Endothelial cell of umbilical vein (primary cell): ENCODE results near the gene GAK. TPM values are rescaled to one million over a fixed set of nuclear protein-coding genes. Genes with fewer than 3 reads are reported as not detected.
A peak's percentile ranks its signal among the peaks of the same experiment; 100 is the strongest.

Experiments used
- BruUV-seq: library from RNA; stranded (reverse); fragments of 400-500 nt; replicated peaks from 2 replicates; lab custom pipeline; 2021; lab: Mats Ljungman, UMichigan
- CTCF ChIA-PET: fragments of 300-600, 350-600 bp; sonication (Branson Sonifier 250); formaldehyde crosslinking; loops from one replicate; lab custom pipeline; 2021; ENCODE audit warnings: antibody characterized with exemption, inconsistent platforms; lab: Charles Lee
- POLR2A ChIA-PET: fragments of 300-600, 350-600 bp; sonication (Branson Sonifier 250); formaldehyde crosslinking; loops from one replicate; lab custom pipeline; 2021; ENCODE audit warnings: antibody characterized with exemption, inconsistent platforms; lab: Charles Lee
- DNase-seq: peaks from one replicate; pipeline ENCODE4 v3.0.0-alpha.2; 2011; ENCODE audit warnings: low read depth, low spot score
- FAIRE-seq: peaks from 2 replicates; lab custom pipeline; 2011; peaks lifted over from hg19 to GRCh38; lab: Jason Lieb, UNC
- H2AFZ ChIP-seq: 2 replicates; pipeline ENCODE4 v1.6.0; 2012; ENCODE audit warnings: low read depth, low read length, control low read depth, inconsistent platforms
- H3K27ac ChIP-seq: 2 replicates; pipeline ENCODE4 v1.5.1; 2011; ENCODE audit warnings: low read depth, mild to moderate bottlenecking, control low read depth, low read length, moderate library complexity; ENCODE audit not compliant: insufficient read depth
- H3K27me3 ChIP-seq, 2 experiments: 2 replicates each; pipeline versions ENCODE4 v1.6.0 to v1.6.1; 2011; ENCODE audit warnings: low read length in 2 of 2, mixed read lengths in 1 of 2; ENCODE audit not compliant: control insufficient read depth in 2 of 2, insufficient read depth in 2 of 2
- H3K36me3 ChIP-seq, 2 experiments: 2 replicates in 1 of 2; 3 replicates in 1 of 2; pipeline ENCODE4 v1.5.1; 2011; ENCODE audit warnings: low read length in 2 of 2, mild to moderate bottlenecking in 1 of 2, moderate library complexity in 1 of 2; ENCODE audit not compliant: control insufficient read depth in 2 of 2, insufficient read depth in 2 of 2; ENCODE audit errors: extremely low read depth in 1 of 2
- H3K4me1 ChIP-seq: 3 replicates; pipeline ENCODE4 v1.5.1; 2011; ENCODE audit warnings: mild to moderate bottlenecking, low read length; ENCODE audit not compliant: control insufficient read depth, insufficient read depth; ENCODE audit errors: extremely low read depth
- H3K4me2 ChIP-seq: 2 replicates; pipeline ENCODE4 v1.6.1; 2011; ENCODE audit warnings: low read length, control low read depth, mixed read lengths; ENCODE audit not compliant: insufficient read depth
- H3K4me3 ChIP-seq, 3 experiments: fragments of 200-600 bp in 1 of 3; sonication (generic), shearing (Covaris generic) in 1 of 3; replicated peaks in 1 of 3; 2 replicates each; pipeline ENCODE4 v1.5.1; 2011 to 2016; ENCODE audit warnings: control low read depth in 3 of 3, low read length in 3 of 3, mild to moderate bottlenecking in 2 of 3, inconsistent platforms in 1 of 3, low read depth in 1 of 3, moderate library complexity in 1 of 3; ENCODE audit not compliant: insufficient read depth in 1 of 3
- H3K79me2 ChIP-seq: 2 replicates; pipeline ENCODE4 v1.6.0; 2012; ENCODE audit warnings: low read length, inconsistent platforms; ENCODE audit not compliant: control insufficient read depth, insufficient read depth
- H3K9ac ChIP-seq: replicated peaks from 2 replicates; pipeline ENCODE3; 2011; ENCODE audit warnings: low read length, control low read depth; ENCODE audit not compliant: insufficient read depth; ENCODE audit errors: extremely low read depth
- H3K9me1 ChIP-seq: replicated peaks from 3 replicates; pipeline ENCODE4 v1.6.0; 2011; ENCODE audit warnings: mild to moderate bottlenecking, low read length; ENCODE audit not compliant: control insufficient read depth, insufficient read depth; ENCODE audit errors: extremely low read depth
- H3K9me3 ChIP-seq: replicated peaks from 2 replicates; pipeline ENCODE4 v1.5.1; 2012; ENCODE audit warnings: low read length, inconsistent platforms; ENCODE audit not compliant: control insufficient read depth, insufficient read depth
- H4K20me1 ChIP-seq: replicated peaks from 2 replicates; pipeline ENCODE3; 2011; ENCODE audit warnings: mild to moderate bottlenecking, low read length; ENCODE audit not compliant: control insufficient read depth, insufficient read depth; ENCODE audit errors: extremely low read depth
- EZH2 ChIP-seq: IDR thresholded peaks from 2 replicates; pipeline ENCODE4 v1.6.1; 2012; ENCODE audit warnings: borderline replicate concordance, low read depth, mild to moderate bottlenecking, moderate library complexity, low read length, inconsistent platforms; ENCODE audit not compliant: severe bottlenecking
- FOS ChIP-seq: IDR thresholded peaks from 2 replicates; pipeline ENCODE4 v1.6.1; 2011; ENCODE audit warnings: mild to moderate bottlenecking, low read length, moderate library complexity, borderline replicate concordance; ENCODE audit not compliant: insufficient read depth
- GATA2 ChIP-seq: IDR thresholded peaks from 2 replicates; pipeline ENCODE4 v1.7.0; 2011; ENCODE audit warnings: low read depth, mild to moderate bottlenecking, moderate library complexity, mixed read lengths, low read length; ENCODE audit not compliant: insufficient read length, insufficient read depth
- JUN ChIP-seq: IDR thresholded peaks from 2 replicates; pipeline ENCODE4 v1.6.1; 2011; ENCODE audit warnings: borderline replicate concordance, low read depth; ENCODE audit not compliant: insufficient read length, insufficient read depth
- POLR2A ChIP-seq: IDR thresholded peaks from 2 replicates; pipeline ENCODE4 v1.6.1; 2012; ENCODE audit warnings: low read depth, mild to moderate bottlenecking, control low read depth, low read length
- dilution Hi-C: fragments of 300-500 bp; cut with MboI; formaldehyde crosslinking; loops from one replicate; pipeline ENCODE4 v1.15.0; 2019; ENCODE audit warnings: low sequenced_read_pairs; ENCODE audit not compliant: extremely low pct_ligation_motif_present
- intact Hi-C: fragments of 100-400 bp; cut with micrococcal nuclease; formaldehyde crosslinking; loops from one replicate; pipeline ENCODE4 v1.10.0; 2022
- polyA plus RNA-seq, 4 experiments: library from polyadenylated mRNA; depleted of rRNA in 3 of 4; stranded (reverse) in 3 of 4; unstranded in 1 of 4; fragments of >200 nt; gene quantifications; 2 replicates each; pipeline versions ENCODE4 v1.2.1 to v1.2.3, GENCODE V29; 2011 to 2012; ENCODE audit warnings: missing spikeins in 1 of 4
- total RNA-seq: library from RNA; stranded (reverse); gene quantifications from 2 replicates; pipeline ENCODE4 v1.2.3, GENCODE V29; 2021

The GAK gene
- total and polyA plus RNA-seq, 2 donors (not counting 3 experiments of a cell fraction or from before 2014, with no cell fraction given) = 49.6 to 109 TPM

DNA sequence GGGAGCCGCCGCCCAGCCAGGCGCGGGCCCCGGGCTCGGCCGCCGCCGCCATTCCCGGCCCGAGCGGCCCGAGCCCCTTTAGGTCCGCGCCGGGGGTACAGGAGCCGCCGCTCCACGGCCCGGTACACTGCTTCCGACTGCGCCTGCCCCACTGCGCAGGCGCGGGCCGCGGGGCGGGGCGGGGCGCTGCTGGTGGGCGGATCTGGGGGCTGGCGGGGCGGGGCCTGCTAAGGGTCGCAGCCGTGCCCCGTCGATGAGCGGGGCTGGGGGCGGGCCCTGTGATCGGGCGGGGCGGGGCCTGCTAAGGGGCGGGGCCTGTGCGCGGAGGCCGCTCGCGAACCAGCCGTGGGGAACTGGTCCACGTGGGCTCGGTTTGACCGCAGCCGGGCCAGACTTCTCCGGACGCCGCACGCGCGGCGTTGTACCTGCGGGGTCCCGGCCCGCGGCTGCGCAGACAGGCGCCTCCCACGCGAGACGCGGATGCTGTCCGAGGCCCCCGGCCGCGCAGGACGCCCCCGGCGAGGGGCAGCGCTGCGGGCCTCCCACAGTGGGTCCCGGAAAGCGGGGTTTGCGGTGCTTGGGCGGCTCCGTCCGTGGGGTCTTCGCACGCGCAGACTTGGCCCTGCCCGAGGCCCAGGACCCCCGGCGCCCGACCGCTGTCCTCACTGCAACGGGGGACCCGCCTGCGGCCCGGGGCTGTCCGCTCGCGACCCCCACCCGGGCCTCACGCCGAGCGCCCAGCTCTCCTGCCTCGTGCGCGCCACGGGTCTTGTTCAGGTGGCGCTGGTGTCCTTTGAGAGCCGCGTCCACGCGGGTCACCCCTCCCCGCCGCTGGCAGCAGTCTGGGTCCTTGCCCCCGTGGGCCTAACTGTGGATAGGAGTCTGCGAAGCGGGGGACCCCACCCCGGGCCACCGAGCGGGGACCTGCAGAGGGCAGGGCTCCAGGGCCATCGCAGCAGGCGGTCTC is 41.6 kb upstream of the GAK start, which contains the start of gene DGKQ:
Gene DGKQ (minus strand): TSS at position 139 of the 967 bp plus-strand sequence. CDS start 87 bp downstream, at position 52.
- dilution Hi-C loops = no loop called here
- POLR2A ChIA-PET = no interaction called here
- H3K4me2 ChIP-seq = peak within 1 kb of the TSS; percentile 85
- no peaks in the 10 kb centered on the region for H3K9me1 ChIP-seq
- TF ChIP-seq JUN (no peak), FOS (no peak), GATA2 (no peak), EZH2 (no peak), POLR2A (no peak)
- no peaks in the 10 kb centered on the region for H3K36me3 ChIP-seq
- peak within 1 kb of the TSS; percentile 90 for H2AFZ ChIP-seq
- H3K4me1 ChIP-seq = peaks cover 11% of the 10 kb centered on the region
- no peak within 1 kb of the TSS for H3K27ac ChIP-seq
- FAIRE-seq (peak; percentile 58), DNase-seq (peak; percentile 82)
- intact Hi-C loops = loop anchor here (1.0 to 2.0 kb wide), 2 partner anchors 13 to 41 kb away; partner anchors contain the start of genes GAK, IDUA and TMEM175
- no TSS peak for BruUV-seq
- H3K9me3 ChIP-seq = no peaks in the 10 kb centered on the region
- H4K20me1 ChIP-seq = no peaks in the 10 kb centered on the region
- H3K79me2 ChIP-seq = no peaks in the 10 kb centered on the region
- CTCF ChIA-PET = interaction anchor here (1.0 kb wide), 1 partner anchor 13 kb away, joined by 5 read pairs; the partner anchor contains the start of gene IDUA
- peak within 1 kb of the TSS; percentile 12 for H3K9ac ChIP-seq
- H3K27me3 ChIP-seq = no peaks in the 10 kb centered on the region
- H3K4me3 ChIP-seq = peak within 1 kb of the TSS; percentile 62 to 95 (median 87)
